GM12878 (cell line): ENCODE data around the gene PLXNC1. TPM values are rescaled to one million over a fixed set of nuclear protein-coding genes. Genes with fewer than 3 reads are reported as not detected.

Source experiments
- ATF3 ChIP-seq: IDR thresholded peaks from 2 replicates; pipeline ENCODE4 v1.6.1; 2011; ENCODE audit warnings: low read depth, mild to moderate bottlenecking, low read length, moderate library complexity, borderline replicate concordance; ENCODE audit errors: extremely low read depth
- BCL11A ChIP-seq: IDR thresholded peaks from 2 replicates; pipeline ENCODE4 v1.6.1; 2011; ENCODE audit warnings: low read depth, low read length
- BCL3 ChIP-seq: IDR thresholded peaks from 2 replicates; pipeline ENCODE4 v1.6.1; 2011; ENCODE audit warnings: borderline replicate concordance, low read depth, mild to moderate bottlenecking, moderate library complexity, low read length; ENCODE audit not compliant: insufficient read depth, poor library complexity, severe bottlenecking
- CHD2 ChIP-seq: IDR thresholded peaks from 2 replicates; pipeline ENCODE4 v1.6.1; 2011; ENCODE audit warnings: low read depth, low read length, improper control_type of control experiment, borderline replicate concordance
- FOXK2 ChIP-seq: fragments of 450-650 bp; IDR thresholded peaks from 2 replicates; pipeline ENCODE4 v1.6.1; 2017; ENCODE audit warnings: mild to moderate bottlenecking, moderate library complexity
- FOXM1 ChIP-seq: IDR thresholded peaks from 2 replicates; pipeline ENCODE4 v1.6.1; 2012; ENCODE audit warnings: low read depth, mild to moderate bottlenecking, inconsistent platforms, low read length, moderate library complexity
- HCFC1 ChIP-seq: fragments of 150-350 bp; IDR thresholded peaks from 2 replicates; pipeline ENCODE4 v1.6.1; 2014; ENCODE audit warnings: low read length
- HSF1 ChIP-seq: fragments of 150-350 bp; IDR thresholded peaks from 2 replicates; pipeline ENCODE4 v1.6.1; 2014; ENCODE audit warnings: mild to moderate bottlenecking, low read depth, low read length
- NBN ChIP-seq: fragments of 450-650 bp; IDR thresholded peaks from 2 replicates; pipeline ENCODE4 v1.6.1; 2016
- NFIC ChIP-seq: IDR thresholded peaks from 2 replicates; pipeline ENCODE4 v1.6.1; 2012; ENCODE audit warnings: low read depth, mild to moderate bottlenecking, inconsistent platforms, low read length, moderate library complexity
- NFYA ChIP-seq: IDR thresholded peaks from 2 replicates; pipeline ENCODE4 v1.6.1; 2011; ENCODE audit warnings: low read depth, mild to moderate bottlenecking, low read length, improper control_type of control experiment, borderline replicate concordance
- NFYB ChIP-seq: IDR thresholded peaks from 2 replicates; pipeline ENCODE4 v1.6.1; 2011; ENCODE audit warnings: low read depth, mild to moderate bottlenecking, low read length, improper control_type of control experiment, moderate library complexity; ENCODE audit not compliant: insufficient read depth
- PAX5 ChIP-seq: IDR thresholded peaks from 2 replicates; pipeline ENCODE4 v1.6.1; 2011; ENCODE audit warnings: low read depth, low read length, borderline replicate concordance
- RAD21 ChIP-seq: IDR thresholded peaks from 2 replicates; pipeline ENCODE4 v1.6.1; 2011; ENCODE audit warnings: mild to moderate bottlenecking, low read depth, low read length, moderate library complexity; ENCODE audit not compliant: insufficient read depth
- RAD51 ChIP-seq: fragments of 450-650 bp; IDR thresholded peaks from 2 replicates; pipeline ENCODE4 v1.6.1; 2016; ENCODE audit warnings: moderate library complexity, mild to moderate bottlenecking, inconsistent platforms
- RCOR1 ChIP-seq: conservative IDR thresholded peaks from 2 replicates; pipeline ENCODE4 v1.6.1; 2012; ENCODE audit warnings: low read depth, low read length, improper control_type of control experiment
- SMAD5 ChIP-seq: IDR thresholded peaks from 2 replicates; pipeline ENCODE4 v1.6.1; 2016; ENCODE audit warnings: antibody characterized with exemption, low read depth
- STAT3 ChIP-seq: IDR thresholded peaks from 2 replicates; pipeline ENCODE4 v1.6.1; 2011; ENCODE audit warnings: low read depth, low read length, improper control_type of control experiment
- polyA plus RNA-seq, 11 experiments: library from polyadenylated mRNA; depleted of rRNA in 4 of 11; unstranded in 6 of 11; stranded (reverse) in 5 of 11; fragments of >200 nt; fragmentation: Nextera tagmentation in 4 of 11; fragmentation: Illumina TruSeq in 1 of 11; extraction: Ambion mirVana in 4 of 11; extraction: Trizol in 1 of 11; gene quantifications; 1 replicate in 1 of 11; 2 replicates in 10 of 11; pipeline versions ENCODE4 v1.2.1 to v1.2.3, GENCODE V29; 2011 to 2016; ENCODE audit warnings: inconsistent platforms in 2 of 11, missing spikeins in 2 of 11, low read depth in 1 of 11
- total RNA-seq, 4 experiments: library from RNA; depleted of rRNA in 3 of 4; stranded (reverse); fragments of >200 nt in 3 of 4; fragmentation: Illumina TruSeq in 1 of 4; extraction: Trizol in 1 of 4; gene quantifications; 2 replicates each; pipeline versions ENCODE4 v1.2.1 to v1.2.3, GENCODE V29; 2013 to 2021
- TF ChIP-seq, protein P1 (sequence below): IDR thresholded peaks from 2 replicates; pipeline ENCODE4 v1.6.1; 2012; ENCODE audit warnings: mild to moderate bottlenecking, low read depth, low read length

The PLXNC1 gene
- total and polyA plus RNA-seq, 10 of the 15 experiments (the other 5 are each of a cell fraction or from before 2014, with no cell fraction given), result 5.2 to 41.2 (median 24.6) TPM

- TF ChIP-seq STAT3 (no peak), CHD2 (peak; percentile 76), RAD51 (no peak), FOXM1 (0 out of 2 replicates have a peak, but pooled peaks have one; percentile 1), BCL3 (no peak), HSF1 (peak; percentile 78; the same call in 1 of the 2 replicates), NFYB (no peak), RAD21 (no peak), PAX5 (peak; percentile 74), FOXK2 (no peak), SMAD5 (no peak), NBN (no peak), NFYA (no peak), NFIC (peak; percentile 19), HCFC1 (peak; percentile 36; the same call in 1 of the 2 replicates), ATF3 (no peak), RCOR1 (0 out of 2 replicates have a peak, but pooled peaks have one; percentile 39), BCL11A (peak; percentile 58; the same call in 1 of the 2 replicates)
- TF ChIP-seq, protein P1, sequence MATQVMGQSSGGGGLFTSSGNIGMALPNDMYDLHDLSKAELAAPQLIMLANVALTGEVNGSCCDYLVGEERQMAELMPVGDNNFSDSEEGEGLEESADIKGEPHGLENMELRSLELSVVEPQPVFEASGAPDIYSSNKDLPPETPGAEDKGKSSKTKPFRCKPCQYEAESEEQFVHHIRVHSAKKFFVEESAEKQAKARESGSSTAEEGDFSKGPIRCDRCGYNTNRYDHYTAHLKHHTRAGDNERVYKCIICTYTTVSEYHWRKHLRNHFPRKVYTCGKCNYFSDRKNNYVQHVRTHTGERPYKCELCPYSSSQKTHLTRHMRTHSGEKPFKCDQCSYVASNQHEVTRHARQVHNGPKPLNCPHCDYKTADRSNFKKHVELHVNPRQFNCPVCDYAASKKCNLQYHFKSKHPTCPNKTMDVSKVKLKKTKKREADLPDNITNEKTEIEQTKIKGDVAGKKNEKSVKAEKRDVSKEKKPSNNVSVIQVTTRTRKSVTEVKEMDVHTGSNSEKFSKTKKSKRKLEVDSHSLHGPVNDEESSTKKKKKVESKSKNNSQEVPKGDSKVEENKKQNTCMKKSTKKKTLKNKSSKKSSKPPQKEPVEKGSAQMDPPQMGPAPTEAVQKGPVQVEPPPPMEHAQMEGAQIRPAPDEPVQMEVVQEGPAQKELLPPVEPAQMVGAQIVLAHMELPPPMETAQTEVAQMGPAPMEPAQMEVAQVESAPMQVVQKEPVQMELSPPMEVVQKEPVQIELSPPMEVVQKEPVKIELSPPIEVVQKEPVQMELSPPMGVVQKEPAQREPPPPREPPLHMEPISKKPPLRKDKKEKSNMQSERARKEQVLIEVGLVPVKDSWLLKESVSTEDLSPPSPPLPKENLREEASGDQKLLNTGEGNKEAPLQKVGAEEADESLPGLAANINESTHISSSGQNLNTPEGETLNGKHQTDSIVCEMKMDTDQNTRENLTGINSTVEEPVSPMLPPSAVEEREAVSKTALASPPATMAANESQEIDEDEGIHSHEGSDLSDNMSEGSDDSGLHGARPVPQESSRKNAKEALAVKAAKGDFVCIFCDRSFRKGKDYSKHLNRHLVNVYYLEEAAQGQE, result no peak
These were observed 114.8 kb downstream of the PLXNC1 start (continued) for GRCh38 chr12:94263011-94263811.
